Right lobe of liver (tissue), 6 donors: ENCODE measurements around the gene PRDX4. TPM values are rescaled to one million over a fixed set of nuclear protein-coding genes. Genes with fewer than 3 reads are reported as not detected.

ENCODE experiments used
- ATAC-seq, 4 donors: fragments of 200-7000 bp; cut with Tn5 transposase; one replicate each; pipeline ENCODE4 v1.9.1; 2020; ENCODE audit warnings: mild to moderate bottlenecking in 4 of 4, moderate library complexity in 4 of 4
- DNase-seq, 3 donors: peaks; one replicate each; pipeline ENCODE4 v3.0.0-alpha.2; 2020
- H3K27ac ChIP-seq, 3 donors: fragments of 200-600 bp; one replicate each; pipeline ENCODE4 v1.8.0; 2022
- H3K27me3 ChIP-seq, 2 donors: fragments of 200-600 bp; one replicate each; pipeline ENCODE4 v1.8.0; 2022
- H3K36me3 ChIP-seq, 4 donors: fragments of 200-600 bp; sonication (generic) in 1 of 4; one replicate each; pipeline versions ENCODE4 v1.5.1 to v1.8.0; 2017 to 2022; ENCODE audit warnings: control low read depth in 1 of 4
- H3K4me1 ChIP-seq, 4 donors: fragments of 200-600 bp; sonication (generic) in 1 of 4; one replicate each; pipeline versions ENCODE4 v1.5.1 to v1.8.0; 2017 to 2022; ENCODE audit warnings: control low read depth in 1 of 4
- H3K4me3 ChIP-seq, 3 donors: fragments of 200-600 bp; one replicate each; pipeline ENCODE4 v1.8.0; 2022
- H3K9me3 ChIP-seq, 4 donors: fragments of 200-600 bp; sonication (generic) in 1 of 4; one replicate each; pipeline versions ENCODE4 v1.5.1 to v1.8.0; 2017 to 2022; ENCODE audit warnings: control low read depth in 1 of 4
- CTCF ChIP-seq, 4 donors: fragments of 200-600 bp in 3 of 4; fragments of 450-650 bp in 1 of 4; IDR thresholded peaks; one replicate each; pipeline versions ENCODE4 v1.5.1 to v1.8.0; 2016 to 2022; ENCODE audit warnings: antibody characterized with exemption in 4 of 4, mild to moderate bottlenecking in 2 of 4
- POLR2A ChIP-seq: fragments of 450-650 bp; IDR thresholded peaks from one replicate; pipeline ENCODE4 v1.6.1; 2017; ENCODE audit warnings: antibody characterized with exemption, mild to moderate bottlenecking
- WGBS: methylation state at CpG from one replicate; pipeline ENCODE4 v1.1.6; 2018; ENCODE audit warnings: low coverage, low lambda C conversion rate; ENCODE audit not compliant: insufficient coverage; ENCODE audit errors: missing lambda C conversion rate; 5-methylcytosine and 5-hydroxymethylcytosine counted together
- intact Hi-C, 2 donors: fragments of 100-400 bp; cut with DNase I; formaldehyde crosslinking; loops; one replicate each; pipeline versions ENCODE4 v1.11.2 to v1.14.1; 2022
- total RNA-seq, 6 experiments: library from RNA; depleted of rRNA in 2 of 6; stranded (reverse); fragments of >200 nt in 2 of 6; fragmentation: NEBNext Ultra II Directional in 3 of 6; extraction: Animal tissue kit (Norgen Biotek cat#: 25700) in 3 of 6; gene quantifications; one replicate each; pipeline versions ENCODE4 v1.1.0 to v1.2.4, GENCODE V29; 2016 to 2023
- donor health status: DM: no; HTN: yes; CAD: no.
- donor health status: DM: no; HTN: no; CAD: no.
- donor health status: DM: no; HTN: no; CAD: no.
- donor health status: DM: no; HTN: yes; CAD: no.
- donor health status: DM: no; HTN: yes; CAD: no.

The PRDX4 gene
- total RNA-seq, 6 experiments from 2014 or later, result 120 to 345 (median 198) TPM

- no peak for DNase-seq
- 62% methylated on average over 3 of the region's 3 CpGs for WGBS
Observed at GRCh38 chrX:23628131-23628530, 39.2 kb upstream of the PRDX4 start.

GRCh38 chrX:23631136-23631535 lies 36.2 kb upstream of the PRDX4 start:
- intact Hi-C loops, result no loop called here
- TF ChIP-seq POLR2A (no peak), CTCF (IDR thresholded peaks at IDR 0.05) (no peak)
- Histone ChIP-seq H3K9me3 (no peaks in the 10 kb centered on the region), H3K36me3 (no peaks in the 10 kb centered on the region), H3K4me1 (no peaks in the 10 kb centered on the region), H3K27me3 (no peaks in the 10 kb centered on the region), H3K27ac (no peak overlapping the region), H3K4me3 (no peak overlapping the region)
- ATAC-seq (no peak), DNase-seq (no peak)
- WGBS, result 58% methylated on average over 4 of the region's 4 CpGs

More at GRCh38 chrX:23628131-23628530, 39.2 kb upstream of the PRDX4 start:
- no peak for TF ChIP-seq POLR2A
- TF ChIP-seq CTCF (IDR thresholded peaks at IDR 0.05), result no peak
- peaks cover 0 to 4% of the 10 kb centered on the region in 2 donors for H3K27me3 ChIP-seq
- intact Hi-C loops, result no loop called here
- H3K27ac ChIP-seq, result no peak overlapping the region
- H3K9me3 ChIP-seq, result no peaks in the 10 kb centered on the region
- no peak overlapping the region for H3K4me3 ChIP-seq
- no peaks in the 10 kb centered on the region for H3K4me1 ChIP-seq
- no peaks in the 10 kb centered on the region for H3K36me3 ChIP-seq
- ATAC-seq, result no peak

DNA sequence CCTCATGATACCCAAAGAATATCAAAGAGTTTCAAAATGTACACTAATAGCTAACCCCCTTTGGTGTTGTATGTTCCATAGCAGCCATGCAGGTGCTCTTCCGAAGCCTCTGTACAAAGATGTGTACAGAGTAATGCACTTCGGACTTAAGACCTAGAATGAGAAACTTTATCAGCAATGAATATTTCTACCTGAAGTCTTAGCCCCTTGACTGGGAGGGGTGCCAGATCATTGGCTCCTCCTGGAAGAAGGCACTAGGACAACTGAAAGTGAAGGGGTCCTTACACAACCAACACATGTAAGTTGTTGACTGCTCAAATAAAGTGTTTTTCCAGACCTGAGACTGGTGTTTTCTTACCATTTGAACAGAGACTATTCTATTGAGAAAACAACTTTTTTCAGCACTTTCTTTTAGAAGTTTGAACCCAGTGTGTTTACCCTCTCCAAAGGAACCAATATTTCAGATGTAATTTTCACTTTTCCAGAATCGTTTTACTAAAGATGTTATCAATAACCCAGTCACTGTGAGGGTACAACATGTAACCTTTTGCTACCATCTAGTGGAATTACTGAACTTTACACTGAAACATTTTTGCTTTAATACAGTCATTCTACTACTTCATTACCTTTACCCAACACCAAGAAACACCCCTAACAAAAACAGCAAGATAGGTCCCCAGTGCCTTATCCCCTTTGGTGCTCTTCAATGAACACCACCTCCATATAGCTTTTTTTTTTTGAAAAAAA lies 33.3 kb upstream of the PRDX4 start:
- H3K4me3 ChIP-seq, result no peak overlapping the region
- H3K4me1 ChIP-seq, result no peaks in the 10 kb centered on the region
- DNase-seq, result no peak
- peak in 1 of 4 donors; percentile 38 for ATAC-seq
- 41% methylated on average over 3 of the region's 3 CpGs for WGBS
- no peaks in the 10 kb centered on the region for H3K27me3 ChIP-seq
- H3K36me3 ChIP-seq, result no peaks in the 10 kb centered on the region
- intact Hi-C loops, result no loop called here
- H3K27ac ChIP-seq, result no peak overlapping the region
- TF ChIP-seq CTCF (IDR thresholded peaks at IDR 0.05), result peak in 3 of 4 donors; percentile 12 to 18 (median 13)
- TF ChIP-seq POLR2A, result no peak
- H3K9me3 ChIP-seq, result no peaks in the 10 kb centered on the region

- intact Hi-C loops, result no loop called here
- peak in 1 of 4 donors; percentile 24 for ATAC-seq
- no CpG with 5 or more reads among the region's 4 CpGs for WGBS
- no peak for DNase-seq
- H3K9me3 ChIP-seq, result no peaks in the 10 kb centered on the region
- H3K4me3 ChIP-seq, result no peak overlapping the region
- H3K36me3 ChIP-seq, result no peaks in the 10 kb centered on the region
- H3K4me1 ChIP-seq, result no peaks in the 10 kb centered on the region
- H3K27ac ChIP-seq, result no peak overlapping the region
- TF ChIP-seq CTCF (IDR thresholded peaks at IDR 0.05), result no peak
- TF ChIP-seq POLR2A, result no peak
- no peaks in the 10 kb centered on the region for H3K27me3 ChIP-seq
Observed at GRCh38 chrX:23637187-23637586, 30.1 kb upstream of the PRDX4 start.
